Glomerular endothelial cell (primary cell): Measurements from ENCODE around the gene WWC2. TPM values are rescaled to one million over a fixed set of nuclear protein-coding genes. Genes with fewer than 3 reads are reported as not detected.
"Not testable (repeated sequence)": the region's sequence is repeated elsewhere in the genome, so short reads cannot be mapped to it uniquely, and the experiment has no call there.

Source experiments
- DNase-seq: peaks from one replicate; pipeline ENCODE4 v3.0.0-alpha.2; 2011; ENCODE audit warnings: low read depth, low spot score; ENCODE audit errors: extremely low read depth
- total RNA-seq: library from RNA; depleted of rRNA; stranded (reverse); fragments of >200 nt; gene quantifications from 2 replicates; pipeline ENCODE4 v1.2.3, GENCODE V29; 2015

WWC2 gene
- total RNA-seq, 1 donor from 2014 or later: 32.0 TPM

DNA sequence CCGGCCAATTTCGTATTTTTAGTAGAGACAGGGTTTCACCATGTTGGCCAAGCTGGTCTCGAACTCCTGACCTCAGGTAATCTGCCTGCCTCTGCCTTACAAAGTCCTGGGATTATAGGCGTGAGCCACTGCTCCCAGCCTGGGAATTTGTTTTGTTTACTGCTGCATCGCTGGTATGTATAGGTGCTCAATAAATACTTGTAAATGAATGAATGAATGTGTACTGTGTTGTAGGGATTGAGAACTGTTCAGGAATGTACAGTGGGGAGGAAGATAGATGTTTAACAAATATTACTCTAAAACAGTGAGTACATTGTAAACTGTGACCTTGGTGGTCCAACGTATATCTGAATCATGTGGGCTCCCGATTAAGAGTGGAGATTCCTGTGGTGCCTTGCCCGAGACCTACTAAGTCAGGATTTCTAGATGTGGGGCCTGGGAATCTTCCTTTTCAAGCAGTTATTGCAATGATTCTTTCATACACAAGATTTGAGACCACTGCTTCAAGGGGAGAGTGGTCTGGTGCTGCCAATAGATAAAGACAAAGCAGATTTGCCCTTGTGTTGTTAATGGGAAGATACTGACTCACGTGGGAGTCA lies 41.0 kb downstream of the WWC2 start:
- no peak for DNase-seq

DNA sequence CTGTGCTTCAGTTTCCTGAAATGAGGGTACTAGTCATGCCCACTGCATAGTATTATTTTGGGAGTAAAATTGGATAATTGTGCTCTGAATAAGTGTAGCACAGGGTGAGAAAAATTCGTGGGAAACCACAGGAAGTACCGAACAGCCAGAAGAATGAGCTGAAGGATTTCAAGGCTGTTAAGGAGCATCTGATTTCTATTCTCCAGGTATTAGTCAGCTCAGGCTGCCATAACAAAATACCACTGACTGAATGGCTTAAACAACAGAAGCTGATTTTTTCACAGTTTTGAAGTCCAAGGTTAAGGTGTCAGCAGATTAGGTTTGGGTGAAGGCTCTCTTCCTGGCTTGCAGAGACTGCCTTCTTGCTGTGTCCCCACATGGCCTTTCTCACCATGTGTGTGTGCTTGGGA lies 41.9 kb downstream of the WWC2 start:
- DNase-seq: no peak

DNA sequence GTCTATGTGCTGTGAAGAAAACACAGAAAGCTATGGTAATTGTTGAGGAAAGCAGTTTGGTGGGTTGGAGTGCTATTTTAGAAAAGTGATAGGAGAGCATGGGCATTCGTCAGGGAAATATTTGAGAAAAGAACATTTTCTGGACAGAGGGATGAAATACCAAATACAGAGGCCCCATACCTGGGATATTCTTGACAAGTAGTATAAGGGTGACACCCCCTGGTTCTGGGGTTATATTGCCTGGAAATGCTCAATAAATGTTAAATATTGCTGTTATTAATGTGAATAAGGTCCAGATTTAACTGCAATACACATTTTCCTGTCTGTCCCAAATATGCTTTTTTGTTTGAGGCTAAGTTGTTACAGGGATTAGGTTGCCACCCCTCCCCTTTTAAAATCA lies 42.9 kb downstream of the WWC2 start:
- DNase-seq: no peak

DNA sequence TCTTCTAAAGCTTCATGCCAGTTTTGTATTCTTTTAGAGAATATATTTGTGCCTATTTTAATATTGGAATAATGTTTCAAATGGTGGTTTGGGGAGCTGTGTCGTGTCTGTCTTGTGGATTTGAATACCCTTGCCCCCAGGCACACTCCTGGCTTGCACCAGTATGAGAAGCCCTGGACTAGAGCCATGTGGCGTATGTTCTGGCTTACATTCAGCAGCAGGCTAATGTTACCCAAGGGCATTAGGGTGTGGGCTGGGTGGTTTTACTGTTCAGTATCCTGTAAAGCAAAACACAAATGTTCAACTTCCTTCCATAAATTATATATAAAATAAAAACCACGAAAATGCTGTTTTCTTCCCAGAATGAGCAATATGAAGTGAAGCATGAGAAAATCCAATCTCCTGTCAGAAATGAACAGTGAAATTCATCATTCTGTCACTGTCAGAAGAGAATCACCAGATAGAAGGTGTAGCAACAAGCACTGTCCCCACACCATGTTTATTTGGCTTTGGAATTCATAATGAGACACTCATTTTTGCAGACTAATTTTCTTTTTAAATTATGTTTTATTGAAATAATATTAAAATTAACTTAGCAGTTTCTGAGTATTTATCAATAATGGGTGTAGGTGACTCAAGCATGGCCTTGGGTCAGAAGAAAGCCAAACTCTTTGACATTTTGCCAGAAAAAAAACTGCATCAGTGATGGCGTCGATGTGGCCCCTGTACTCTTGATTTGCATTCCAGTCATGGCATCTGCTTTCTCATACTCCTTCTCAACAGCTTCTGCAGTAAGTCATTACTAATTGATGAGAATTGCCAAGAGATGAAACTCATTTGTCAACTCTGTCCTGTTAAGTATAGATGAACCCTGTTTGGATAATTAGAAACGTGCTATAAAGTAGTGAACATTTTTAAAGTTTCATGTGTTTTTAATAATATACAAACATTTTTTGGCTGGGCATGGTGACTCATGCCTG lies 43.8 kb downstream of the WWC2 start:
- DNase-seq: no peak

DNA sequence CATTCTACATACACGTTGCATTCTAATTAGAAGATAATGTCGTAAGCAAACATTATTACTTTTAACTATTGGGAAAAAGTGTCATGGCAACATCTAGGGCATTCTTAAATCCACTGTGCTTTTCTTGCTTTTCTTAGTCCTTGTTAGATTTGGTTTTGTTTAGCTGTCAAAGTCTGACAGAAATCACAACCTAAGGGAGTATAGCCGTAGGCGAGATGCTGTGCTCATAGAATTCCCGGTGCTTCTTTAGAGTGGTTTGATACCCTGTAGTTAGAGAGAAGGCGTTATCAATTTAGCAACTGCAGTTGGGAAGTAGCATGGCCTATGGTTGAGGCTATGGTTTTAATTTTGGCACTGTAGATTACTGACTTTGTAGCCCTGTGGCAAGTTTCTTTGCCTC lies 45.7 kb downstream of the WWC2 start:
- DNase-seq: no peak

DNA sequence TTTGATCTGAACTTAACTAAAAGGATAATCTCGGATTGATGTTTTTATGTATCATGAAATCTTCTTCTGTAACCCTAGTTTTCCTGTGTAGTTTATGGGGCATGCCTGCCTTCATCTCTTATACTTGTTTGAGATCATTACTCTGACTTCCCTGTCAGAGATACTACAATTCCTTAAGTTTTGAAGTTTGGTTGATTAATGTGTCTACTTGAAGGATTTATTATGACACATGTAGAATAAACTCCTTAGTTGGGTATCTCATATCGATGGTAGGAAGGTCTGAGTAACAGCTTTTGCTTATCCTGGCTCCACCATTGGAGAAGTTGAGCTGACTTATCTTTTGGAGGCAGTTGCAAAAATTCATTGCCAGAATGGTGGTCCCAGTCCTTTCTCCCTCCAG lies 46.7 kb downstream of the WWC2 start:
- DNase-seq: no peak

DNA sequence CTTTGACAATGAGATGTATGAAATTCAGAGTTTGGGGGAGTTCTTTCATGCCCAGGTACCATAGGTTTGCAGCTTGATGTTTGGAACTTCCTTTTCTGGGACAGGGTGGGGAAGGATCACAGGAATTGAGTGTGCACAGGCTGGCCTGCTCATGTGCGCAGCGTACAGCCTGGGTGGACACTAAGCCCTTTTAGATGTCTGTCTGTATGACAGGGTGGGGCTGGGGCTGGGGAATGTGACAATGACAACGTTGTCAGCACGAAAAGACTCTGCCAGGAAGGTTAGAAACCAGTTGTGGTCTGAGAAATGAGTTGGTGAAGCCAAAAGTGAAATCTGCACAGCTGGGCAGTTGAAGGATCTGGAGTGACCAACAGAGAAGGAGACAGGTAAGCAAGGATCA lies 47.4 kb downstream of the WWC2 start:
- DNase-seq: no peak

DNA sequence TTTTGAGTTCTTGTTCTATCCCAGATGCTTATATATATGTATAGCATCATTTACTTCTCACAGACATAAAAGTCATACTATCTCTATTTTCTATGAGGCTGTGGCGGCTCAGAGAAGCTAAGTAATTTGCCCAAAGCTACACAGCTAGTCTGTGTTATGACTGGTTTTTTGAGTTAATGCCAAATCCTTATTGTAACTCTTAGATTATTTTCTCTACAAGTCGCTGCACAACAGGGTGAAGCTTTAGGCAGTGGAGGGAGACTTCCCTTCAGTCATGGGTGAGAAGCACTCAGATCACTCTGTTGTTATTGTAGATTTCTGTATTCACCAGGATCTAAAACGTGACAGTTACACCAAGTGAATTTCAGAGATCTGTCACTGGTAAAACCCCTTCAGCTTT lies 48.1 kb downstream of the WWC2 start:
- DNase-seq: no peak

DNA sequence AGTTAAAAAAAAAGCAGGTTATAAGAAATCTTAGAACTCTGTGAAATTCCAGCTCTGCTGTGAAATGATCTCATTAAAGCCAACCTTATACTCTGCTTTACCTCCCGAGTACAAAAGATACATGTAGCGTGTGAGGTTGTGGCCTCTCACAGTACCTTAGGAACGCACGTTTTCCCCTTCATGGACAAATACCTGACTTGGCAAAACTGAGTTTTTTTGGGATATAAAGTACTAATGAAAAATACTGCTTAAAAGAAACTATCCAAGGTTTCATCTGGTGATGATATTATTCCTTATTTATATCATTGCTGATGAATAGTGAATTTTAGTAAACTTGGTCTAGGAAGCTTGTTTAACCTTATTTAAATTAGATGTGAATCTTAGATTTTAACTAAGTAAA lies 48.9 kb downstream of the WWC2 start:
- no peak for DNase-seq

DNA sequence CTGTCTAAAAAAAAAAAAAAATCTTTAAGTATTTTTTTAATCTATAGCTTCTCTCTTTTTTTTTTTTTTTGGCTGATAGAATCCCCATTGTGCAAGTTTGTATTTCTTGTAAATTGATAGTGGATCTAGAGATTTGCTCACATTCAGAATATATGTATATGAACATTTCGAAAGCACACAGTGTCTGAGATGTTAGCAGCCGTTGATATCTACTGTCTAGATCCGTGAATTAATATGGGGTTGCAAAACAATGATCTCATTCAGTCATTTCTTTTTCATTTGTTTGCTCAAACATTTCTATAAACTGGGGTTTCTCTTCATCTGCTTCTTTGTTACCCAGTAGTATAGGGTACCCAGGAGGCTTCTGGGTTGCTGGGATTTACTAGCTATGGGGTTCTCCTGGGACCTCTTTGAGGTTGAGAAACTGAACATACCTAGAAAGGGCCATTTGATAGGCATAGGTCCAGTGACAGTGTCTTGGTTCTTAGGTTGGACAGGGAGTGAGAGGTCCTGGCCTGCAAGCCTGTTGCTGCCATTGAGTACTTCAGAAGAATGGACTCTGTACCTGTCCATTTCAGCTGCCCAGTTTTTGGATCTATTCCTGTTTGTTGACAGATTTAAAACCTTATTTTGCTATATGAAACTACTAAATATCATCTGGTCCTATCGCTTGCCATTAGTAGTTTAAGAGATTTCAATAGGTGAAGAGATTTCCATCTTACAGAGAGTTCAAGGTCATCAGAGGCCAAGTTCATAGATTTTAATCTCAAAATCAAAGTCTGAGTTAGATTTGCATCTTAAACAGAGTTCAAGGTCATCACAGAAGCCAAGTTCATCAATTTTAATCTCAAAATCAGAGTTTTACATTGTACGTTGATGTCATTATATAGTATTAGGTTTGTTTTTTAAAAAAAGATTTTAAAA lies 50.8 kb downstream of the WWC2 start:
- DNase-seq: no peak

DNA sequence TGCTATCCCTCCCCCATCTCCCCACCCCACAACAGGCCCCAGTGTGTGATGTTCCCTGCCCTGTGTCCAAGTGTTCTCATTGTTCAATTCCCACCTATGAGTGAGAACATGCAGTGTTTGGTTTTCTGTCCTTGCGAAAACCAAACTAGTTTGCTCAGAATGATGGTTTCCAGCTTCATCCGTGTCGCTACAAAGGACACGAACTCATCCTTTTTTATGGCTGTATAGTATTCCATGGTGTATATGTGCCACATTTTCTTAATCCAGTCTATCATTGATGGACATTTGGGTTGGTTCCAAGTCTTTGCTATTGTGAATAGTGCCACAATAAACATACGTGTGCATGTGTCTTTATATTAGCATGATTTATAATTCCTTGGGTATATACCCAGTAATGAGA lies 51.6 kb downstream of the WWC2 start:
- not testable (repeated sequence) for DNase-seq

DNA sequence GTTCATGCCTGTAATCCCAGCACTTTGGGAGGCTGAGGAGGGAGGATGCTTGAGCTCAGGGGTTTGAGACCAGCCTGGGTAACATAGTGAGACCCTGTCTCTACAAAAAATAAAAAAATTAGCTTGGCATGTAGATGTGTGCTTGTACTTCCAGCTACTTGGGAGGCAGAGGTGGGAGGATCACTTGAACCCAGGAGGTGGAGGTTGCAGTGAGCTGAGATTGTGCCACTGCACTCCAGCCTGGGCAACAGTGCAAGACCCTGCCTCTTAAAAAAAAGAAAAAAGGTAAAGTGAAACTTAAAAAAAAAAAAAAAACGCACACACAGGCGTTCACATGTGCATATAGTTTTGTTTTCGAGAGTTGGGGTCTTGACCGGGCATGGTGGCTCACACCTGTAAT lies 53.2 kb downstream of the WWC2 start:
- not testable (repeated sequence) for DNase-seq

DNA sequence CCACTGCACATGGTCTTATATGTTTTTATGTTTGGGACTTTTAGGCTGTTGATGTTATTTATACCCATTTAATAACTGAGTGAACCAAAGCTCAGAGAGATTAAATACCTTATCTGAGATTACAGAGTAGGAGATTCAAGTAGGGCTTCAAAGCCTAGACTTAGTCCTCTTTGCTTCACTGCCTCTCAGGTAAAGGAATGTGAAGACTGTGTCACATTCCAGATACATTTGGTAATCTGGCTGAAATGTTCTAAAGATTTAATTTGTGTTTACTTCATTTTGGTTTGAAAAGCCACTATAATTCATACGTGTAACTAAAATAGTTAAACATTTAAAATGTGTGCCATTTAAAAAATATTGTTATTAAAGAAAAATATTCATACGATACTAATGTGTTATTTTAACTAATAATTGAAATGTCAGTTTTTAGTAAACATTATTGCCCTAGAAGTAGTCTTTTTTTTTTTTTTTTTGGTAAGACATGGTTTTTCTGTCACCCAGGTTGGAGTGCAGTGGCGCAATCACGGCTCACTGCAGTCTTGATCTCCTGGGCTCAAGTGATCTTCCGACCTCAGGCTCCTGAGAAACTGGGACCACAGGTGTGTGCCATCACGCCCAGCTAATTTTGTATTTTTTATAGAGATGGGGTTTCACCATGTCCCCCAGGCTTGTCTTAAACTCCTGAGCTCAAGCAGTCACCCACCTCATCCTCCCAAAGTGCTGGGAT lies 54.3 kb downstream of the WWC2 start:
- DNase-seq: no peak

DNA sequence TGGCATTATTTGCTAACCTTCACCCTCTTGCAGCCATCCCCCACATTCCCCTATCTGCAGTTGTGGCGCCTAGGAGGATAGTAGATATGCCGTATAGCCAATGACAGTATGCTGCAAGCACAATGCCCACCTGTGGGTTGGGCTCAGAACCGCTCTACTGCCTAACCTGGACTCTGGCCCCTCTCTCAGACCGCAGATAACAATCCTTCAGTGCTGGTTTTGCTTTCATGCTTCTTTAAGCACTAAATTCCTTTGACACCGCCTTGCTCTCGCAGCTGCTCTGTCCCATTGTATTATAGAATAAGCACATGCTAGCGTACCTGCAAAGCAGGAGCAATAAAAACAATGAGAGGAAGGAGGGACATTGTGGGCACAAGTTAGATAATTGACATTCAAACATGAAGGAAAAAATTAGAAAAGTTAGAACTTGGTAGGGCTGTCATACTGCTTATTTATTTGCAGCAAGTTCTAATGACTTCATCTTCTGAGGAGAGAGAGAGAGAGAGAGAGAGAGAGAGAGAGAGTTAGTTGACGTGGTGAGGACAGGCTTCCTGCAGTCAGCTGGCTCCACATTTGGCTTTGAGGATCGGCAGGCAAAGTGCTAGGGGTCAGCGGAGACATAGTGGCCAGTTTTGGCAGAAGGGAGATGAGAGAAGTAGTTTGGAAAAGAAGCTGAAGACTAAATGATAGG lies 55.8 kb downstream of the WWC2 start:
- DNase-seq: no peak

DNA sequence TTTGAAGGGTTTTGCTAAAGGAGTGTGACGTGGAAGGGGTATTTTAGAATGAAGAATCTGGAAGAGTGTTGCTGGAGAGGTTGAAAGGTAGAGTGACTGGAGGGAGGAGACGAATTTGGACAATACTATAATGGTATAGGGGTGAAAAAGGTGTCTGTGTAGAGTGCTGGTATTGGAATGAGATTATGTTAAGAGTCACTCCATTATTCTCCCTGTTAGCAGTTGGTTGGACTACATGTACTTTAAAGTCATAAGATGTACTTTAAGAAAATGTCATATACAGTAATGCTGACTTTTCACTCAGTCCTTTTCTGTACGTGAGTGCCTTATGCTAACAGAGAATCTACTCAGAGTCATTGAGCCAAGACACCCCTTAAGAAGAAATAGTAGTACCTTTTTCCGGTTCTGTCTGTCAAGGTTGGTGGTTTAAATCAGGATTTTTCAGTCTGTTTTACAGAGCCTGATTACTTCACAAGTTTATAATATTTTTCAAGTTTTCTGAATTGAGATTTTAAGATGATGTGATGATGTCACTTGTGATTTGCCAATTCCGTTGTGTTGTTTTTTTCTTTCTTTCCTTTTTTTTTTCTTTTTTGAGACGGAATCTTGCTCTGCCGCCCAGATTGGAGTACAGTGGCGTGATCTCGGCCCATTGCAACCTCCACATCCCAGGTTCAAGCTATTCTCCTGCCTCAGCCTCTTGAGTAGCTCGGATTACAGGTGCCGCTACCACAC lies 56.6 kb downstream of the WWC2 start:
- no peak for DNase-seq

DNA sequence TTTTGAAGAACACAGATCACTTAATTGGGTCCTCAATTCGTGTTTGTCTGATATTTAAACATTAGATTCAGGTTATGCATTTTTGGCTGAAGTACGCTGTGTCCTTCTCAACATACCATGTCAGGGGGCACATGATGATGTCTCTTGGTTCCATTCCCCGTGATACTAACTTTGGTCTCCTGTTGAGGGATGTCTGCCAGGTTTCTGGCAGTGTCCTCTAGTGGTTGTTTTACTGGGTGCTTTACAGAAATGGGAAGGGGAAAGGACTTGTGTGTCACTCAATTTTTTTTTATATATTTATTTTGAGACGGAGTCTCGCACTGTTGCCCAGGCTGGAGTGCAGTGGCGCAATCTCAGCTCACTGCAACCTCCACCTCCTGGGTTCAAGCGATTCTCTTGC lies 58.2 kb downstream of the WWC2 start:
- DNase-seq: no peak

DNA sequence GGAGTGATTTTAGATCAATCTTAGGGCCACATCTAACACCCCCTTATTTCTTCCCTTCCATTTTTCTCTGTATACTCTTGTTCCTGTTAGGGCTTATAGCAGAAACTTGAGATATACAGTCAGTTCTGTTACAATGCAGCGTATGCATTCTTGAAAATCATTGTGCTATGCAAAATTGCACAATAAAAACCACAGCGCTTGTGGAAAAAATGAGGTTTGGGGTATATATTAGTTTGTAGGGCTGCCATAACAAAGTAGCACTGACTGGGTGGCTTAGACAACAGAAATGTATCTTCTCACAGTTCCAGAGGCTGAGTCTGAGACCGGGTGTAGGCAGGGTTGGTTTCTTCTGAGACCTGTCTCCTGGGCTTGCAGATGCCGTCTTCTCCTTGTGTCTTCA lies 59.0 kb downstream of the WWC2 start:
- DNase-seq: no peak

DNA sequence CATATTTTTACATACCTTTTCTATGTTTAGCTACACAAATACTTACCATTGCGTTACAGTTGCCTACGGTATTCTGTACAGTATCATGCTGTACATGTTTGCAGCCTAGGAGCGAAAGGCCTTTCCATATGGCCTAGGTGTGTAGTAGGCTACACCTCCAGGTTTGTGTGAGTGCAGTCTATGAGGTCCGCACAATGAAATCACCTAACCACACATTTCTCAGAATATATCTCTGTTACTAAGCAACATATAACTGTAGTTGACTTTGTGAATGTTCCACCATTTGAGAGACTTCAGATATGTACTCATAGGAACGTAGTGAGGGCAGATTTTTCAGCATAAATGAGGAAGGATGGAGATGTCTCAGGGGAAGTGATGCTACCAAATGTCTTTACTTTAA lies 62.6 kb downstream of the WWC2 start:
- no peak for DNase-seq

DNA sequence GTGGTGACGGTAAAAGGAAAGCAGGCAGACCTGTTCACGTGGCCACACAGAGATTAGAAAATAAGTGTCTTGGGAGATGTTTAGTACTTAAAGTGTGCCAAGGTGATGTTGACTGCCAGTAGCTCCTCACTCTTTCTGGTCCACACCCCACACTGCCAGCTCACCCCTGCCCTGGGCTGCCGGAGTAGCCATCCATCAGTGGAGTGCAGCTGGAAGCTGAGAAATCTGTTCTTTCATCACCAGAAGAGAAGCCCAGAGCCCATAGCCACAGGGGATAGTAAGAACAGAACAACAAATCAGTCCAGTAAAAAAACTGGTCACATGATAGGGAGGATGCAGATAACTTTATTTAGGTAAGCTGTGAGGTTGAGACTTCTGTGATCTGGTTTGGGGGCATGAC lies 64.1 kb downstream of the WWC2 start:
- no peak for DNase-seq
